ENCODE results near the gene AMPD3.

DNA sequence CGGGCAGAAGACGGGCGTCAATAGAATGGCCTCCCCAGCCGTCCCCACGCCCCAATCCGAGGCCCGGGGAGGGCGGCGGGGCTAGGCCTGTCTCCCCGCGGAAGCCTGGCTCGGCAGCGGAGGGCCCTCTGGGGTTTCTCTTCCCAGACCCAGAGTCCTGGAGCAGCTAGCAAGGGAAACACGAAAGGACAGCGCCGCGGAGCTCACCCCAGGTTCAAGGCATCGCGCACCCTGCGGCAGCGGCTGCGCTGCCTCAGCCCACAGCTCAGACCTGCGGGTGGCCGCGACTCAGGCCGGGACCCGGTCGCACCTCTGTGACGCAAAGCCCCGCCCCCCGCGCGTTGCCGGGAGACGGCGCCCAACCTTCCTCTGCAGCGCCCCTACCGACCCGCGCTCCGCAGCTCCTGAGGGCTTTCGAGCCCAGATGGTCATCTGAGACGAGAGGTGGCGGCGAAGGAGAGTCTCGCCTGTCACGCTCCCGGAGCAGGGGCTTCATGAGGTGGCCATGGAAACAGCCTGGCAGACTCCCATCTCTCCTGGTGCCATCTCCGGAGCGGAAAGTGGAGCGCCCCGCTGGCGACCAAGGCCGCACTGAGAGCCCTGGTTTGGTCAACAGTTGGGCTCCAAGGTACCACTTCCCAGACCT is 86.0 kb downstream of the AMPD3 start, which contains the start of gene RNF141:
- TF ChIP-seq POLR2A (IDR thresholded peaks at IDR 0.05; ENCODE audit: low read depth, low read length), result peak; percentile 94
- TF ChIP-seq EZH2 (IDR thresholded peaks at IDR 0.05; ENCODE audit: borderline replicate concordance, low read depth, low read length, severe bottlenecking), result no peak
- TF ChIP-seq CTCF (IDR thresholded peaks at IDR 0.05; ENCODE audit: extremely low read depth in 1 of 2, insufficient read depth in 1 of 2, low read depth in 1 of 2, low read length in 2 of 2), result peak; percentile 87 to 93
- TF ChIP-seq POLR2AphosphoS5 (IDR thresholded peaks at IDR 0.05; ENCODE audit: insufficient read depth, low read depth, low read length), result peak; percentile 91
- no peak for TF ChIP-seq GATA2 (IDR thresholded peaks at IDR 0.05; ENCODE audit: insufficient read depth, insufficient read length, low read depth, low read length)
- TF ChIP-seq FOS (IDR thresholded peaks at IDR 0.05; ENCODE audit: borderline replicate concordance, insufficient read depth, low read length), result no peak

Measured in endothelial cell of umbilical vein (primary cell).